G401 (cell line): ENCODE measurements around the gene NLRP3. TPM values are rescaled to one million over a fixed set of nuclear protein-coding genes. Genes with fewer than 3 reads are reported as not detected.

Experiments
- total RNA-seq: library from RNA; depleted of rRNA; stranded (reverse); fragments of >200 nt; shearing (Covaris generic); gene quantifications from 2 replicates; pipeline ENCODE4 v1.2.3, GENCODE V29; 2014; rRNA removed

The NLRP3 gene
- total RNA-seq, 1 experiment from 2014 or later: not detected

Other genes with a start within 250 kb of the NLRP3 start
- gene ZNF124, start 244.2 kb upstream of the NLRP3 start, total RNA-seq: 94.0 and 100 TPM in 2 replicates
- gene VN1R5, start 160.1 kb upstream of the NLRP3 start, total RNA-seq: not detected in 2 replicates
- gene ZNF496, start 84.3 kb upstream of the NLRP3 start, total RNA-seq: 42.5 and 61.8 TPM in 2 replicates
- not detected in 2 replicates for gene OR2B11, start 41.9 kb downstream of the NLRP3 start, total RNA-seq
- gene OR2C3, start 120.3 kb downstream of the NLRP3 start, total RNA-seq: not detected in 2 replicates
- gene GCSAML, start 133.0 kb downstream of the NLRP3 start, total RNA-seq: not detected in 2 replicates
- gene OR2G2, start 172.2 kb downstream of the NLRP3 start, total RNA-seq: not detected in 2 replicates
- gene OR2G3, start 189.4 kb downstream of the NLRP3 start, total RNA-seq: not detected in 2 replicates